Stomach (tissue), 4 donors: Measurements from ENCODE around the gene UQCC2.

ENCODE experiments used
- EP300 ChIP-seq: sonication (generic); formaldehyde crosslinking; IDR thresholded peaks from one replicate; pipeline ENCODE4 v1.6.1; 2017; ENCODE audit warnings: antibody characterized with exemption
- POLR2A ChIP-seq, 4 donors: fragments of 450-650 bp; IDR thresholded peaks; one replicate each; pipeline ENCODE4 v1.6.1; 2016; ENCODE audit warnings: antibody characterized with exemption in 4 of 4, control low read depth in 2 of 4, mild to moderate bottlenecking in 1 of 4, moderate library complexity in 1 of 4
- POLR2AphosphoS5 ChIP-seq, 3 donors: sonication (generic); formaldehyde crosslinking; IDR thresholded peaks; one replicate each; pipeline ENCODE4 v1.6.1; 2016; ENCODE audit warnings: antibody characterized with exemption in 3 of 3
- TF ChIP-seq, protein P1 (sequence below), 7 experiments: fragments of 450-650 bp in 4 of 7; fragments of 200-600 bp in 3 of 7; sonication (generic) in 3 of 7; IDR thresholded peaks; one replicate each; pipeline ENCODE4 v1.5.1; 2016 to 2019; ENCODE audit warnings: antibody characterized with exemption in 7 of 7, control low read depth in 2 of 7, mild to moderate bottlenecking in 1 of 7

DNA sequence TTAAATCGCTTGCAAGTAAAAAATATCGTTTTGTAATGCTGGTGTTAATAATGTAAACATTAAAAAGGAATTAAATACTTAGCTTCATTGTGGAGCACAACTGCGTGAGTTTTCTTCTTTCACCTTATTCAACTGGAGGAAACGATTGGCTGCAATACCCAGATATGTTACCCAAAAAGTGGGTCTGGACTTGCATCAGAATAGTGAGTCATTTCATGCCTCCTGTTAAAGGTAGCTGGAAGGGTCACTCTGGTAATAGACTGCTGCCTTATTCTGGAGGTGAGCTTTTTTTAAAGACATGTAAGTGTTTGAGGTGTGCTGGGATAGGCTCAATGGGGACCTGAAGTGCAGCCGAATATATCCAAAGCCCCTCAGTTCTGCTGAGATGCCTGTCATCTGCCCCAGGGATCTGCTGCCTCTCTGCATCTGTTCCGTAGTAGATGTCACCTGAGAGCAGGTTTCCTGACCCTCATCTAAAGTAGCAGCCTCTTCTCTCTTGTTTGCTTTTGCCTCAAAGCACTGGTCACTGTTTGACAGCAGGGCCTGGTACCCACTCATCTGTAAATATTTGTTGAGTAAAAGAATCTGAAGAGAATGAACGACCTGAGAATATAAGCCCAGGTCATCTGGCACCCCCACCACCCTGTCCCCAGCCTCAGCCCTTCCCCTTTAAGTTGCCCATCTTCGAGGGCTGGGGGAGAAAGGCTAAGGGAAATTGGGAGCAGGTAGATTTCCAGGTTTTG lies 5.6 kb upstream of the UQCC2 start:
- TF ChIP-seq, protein P1, sequence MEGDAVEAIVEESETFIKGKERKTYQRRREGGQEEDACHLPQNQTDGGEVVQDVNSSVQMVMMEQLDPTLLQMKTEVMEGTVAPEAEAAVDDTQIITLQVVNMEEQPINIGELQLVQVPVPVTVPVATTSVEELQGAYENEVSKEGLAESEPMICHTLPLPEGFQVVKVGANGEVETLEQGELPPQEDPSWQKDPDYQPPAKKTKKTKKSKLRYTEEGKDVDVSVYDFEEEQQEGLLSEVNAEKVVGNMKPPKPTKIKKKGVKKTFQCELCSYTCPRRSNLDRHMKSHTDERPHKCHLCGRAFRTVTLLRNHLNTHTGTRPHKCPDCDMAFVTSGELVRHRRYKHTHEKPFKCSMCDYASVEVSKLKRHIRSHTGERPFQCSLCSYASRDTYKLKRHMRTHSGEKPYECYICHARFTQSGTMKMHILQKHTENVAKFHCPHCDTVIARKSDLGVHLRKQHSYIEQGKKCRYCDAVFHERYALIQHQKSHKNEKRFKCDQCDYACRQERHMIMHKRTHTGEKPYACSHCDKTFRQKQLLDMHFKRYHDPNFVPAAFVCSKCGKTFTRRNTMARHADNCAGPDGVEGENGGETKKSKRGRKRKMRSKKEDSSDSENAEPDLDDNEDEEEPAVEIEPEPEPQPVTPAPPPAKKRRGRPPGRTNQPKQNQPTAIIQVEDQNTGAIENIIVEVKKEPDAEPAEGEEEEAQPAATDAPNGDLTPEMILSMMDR (IDR thresholded peaks at IDR 0.05): no peak
- TF ChIP-seq POLR2A (IDR thresholded peaks at IDR 0.05): no peak
- no peak for TF ChIP-seq EP300
- no peak for TF ChIP-seq POLR2AphosphoS5 (IDR thresholded peaks at IDR 0.05)
